ENCODE results near the gene NDUFS6. TPM values are rescaled to one million over a fixed set of nuclear protein-coding genes. Genes with fewer than 3 reads are reported as not detected.

Gene NDUFS6
- total RNA-seq, 1 experiment from 2014 or later, result 104 TPM

- Histone ChIP-seq H3K9me3 (ENCODE audit: low read length) (no peaks in the 10 kb centered on the region), H3K4me3 (ENCODE audit: low read length) (no peak overlapping the region), H3K4me1 (ENCODE audit: insufficient read depth, low read length) (no peaks in the 10 kb centered on the region), H4K20me1 (ENCODE audit: low read length) (0 out of 2 replicates have a peak, but pooled peaks cover 3% of the 10 kb centered on the region), H3F3A (ENCODE audit: low read length, unreplicated experiment) (no peaks in the 10 kb centered on the region), H3K9ac (ENCODE audit: low read length) (no peak overlapping the region), H3K79me2 (ENCODE audit: low read length) (0 out of 2 replicates have a peak, but pooled peaks cover 5% of the 10 kb centered on the region), H3K36me3 (ENCODE audit: low read depth, low read length) (peaks cover 57% of the 10 kb centered on the region), H3K9me2 (replicated peaks; ENCODE audit: low read length) (no peaks in the 10 kb centered on the region), H3K27ac (ENCODE audit: low read length) (no peak overlapping the region), H3K4me2 (ENCODE audit: low read length) (no peak overlapping the region), H3K27me3 (ENCODE audit: low read length) (no peaks in the 10 kb centered on the region), H2AFZ (ENCODE audit: low read length) (no peak overlapping the region)
- ChIA-PET CTCF (no interaction called here), POLR2A (ENCODE audit: unreplicated experiment) (no interaction called here)
- TF ChIP-seq CTCF (conservative IDR thresholded peaks at IDR 0.05; ENCODE audit: low read depth, low read length), result no peak
- TF ChIP-seq EZH2 (IDR thresholded peaks at IDR 0.05; ENCODE audit: low read length, unreplicated experiment), result no peak
- no peak for TF ChIP-seq EZH2phosphoT487 (IDR thresholded peaks at IDR 0.05; ENCODE audit: borderline replicate concordance, low read length)
- intact Hi-C loops (cut with micrococcal nuclease), result no loop called here
- no peak for DNase-seq
- BruUV-seq (replicated peaks), result no TSS peak
- ATAC-seq, result no peak
Measured at GRCh38 chr5:1818784-1819183, 17.6 kb downstream of the NDUFS6 start.

- no peaks in the 10 kb centered on the region for H3K4me1 ChIP-seq (ENCODE audit: insufficient read depth, low read length)
- no peak overlapping the region for H3K27ac ChIP-seq (ENCODE audit: low read length)
- H3K79me2 ChIP-seq (ENCODE audit: low read length), result 0 out of 2 replicates have a peak, but pooled peaks cover 5% of the 10 kb centered on the region
- 0 out of 2 replicates have a peak, but pooled peaks cover 3% of the 10 kb centered on the region for H4K20me1 ChIP-seq (ENCODE audit: low read length)
- no peaks in the 10 kb centered on the region for H3K9me2 ChIP-seq (replicated peaks; ENCODE audit: low read length)
- CTCF ChIA-PET, result no interaction called here
- no peak overlapping the region for H3K9ac ChIP-seq (ENCODE audit: low read length)
- TF ChIP-seq EZH2 (IDR thresholded peaks at IDR 0.05; ENCODE audit: low read length, unreplicated experiment) (no peak), EZH2phosphoT487 (IDR thresholded peaks at IDR 0.05; ENCODE audit: borderline replicate concordance, low read length) (no peak), CTCF (conservative IDR thresholded peaks at IDR 0.05; ENCODE audit: low read depth, low read length) (no peak)
- H3K4me3 ChIP-seq (ENCODE audit: low read length), result no peak overlapping the region
- H3K9me3 ChIP-seq (ENCODE audit: low read length), result no peaks in the 10 kb centered on the region
- H3F3A ChIP-seq (ENCODE audit: low read length, unreplicated experiment), result no peaks in the 10 kb centered on the region
- no peaks in the 10 kb centered on the region for H3K27me3 ChIP-seq (ENCODE audit: low read length)
- POLR2A ChIA-PET (ENCODE audit: unreplicated experiment), result no interaction called here
- H3K4me2 ChIP-seq (ENCODE audit: low read length), result no peak overlapping the region
- H3K36me3 ChIP-seq (ENCODE audit: low read depth, low read length), result peaks cover 51% of the 10 kb centered on the region
- DNase-seq, result no peak
- intact Hi-C loops (cut with micrococcal nuclease), result no loop called here
- BruUV-seq (replicated peaks), result no TSS peak
- ATAC-seq, result no peak
- H2AFZ ChIP-seq (ENCODE audit: low read length), result no peak overlapping the region
Measured at GRCh38 chr5:1819458-1819857, 18.3 kb downstream of the NDUFS6 start.

- no peaks in the 10 kb centered on the region for H3K4me1 ChIP-seq (ENCODE audit: insufficient read depth, low read length)
- 0 out of 2 replicates have a peak, but pooled peaks cover 5% of the 10 kb centered on the region for H3K79me2 ChIP-seq (ENCODE audit: low read length)
- no peak overlapping the region for H3K4me3 ChIP-seq (ENCODE audit: low read length)
- intact Hi-C loops (cut with micrococcal nuclease), result no loop called here
- no peak for TF ChIP-seq EZH2phosphoT487 (IDR thresholded peaks at IDR 0.05; ENCODE audit: borderline replicate concordance, low read length)
- no peak for TF ChIP-seq CTCF (conservative IDR thresholded peaks at IDR 0.05; ENCODE audit: low read depth, low read length)
- no peak for TF ChIP-seq EZH2 (IDR thresholded peaks at IDR 0.05; ENCODE audit: low read length, unreplicated experiment)
- no peak overlapping the region for H3K4me2 ChIP-seq (ENCODE audit: low read length)
- H3K27me3 ChIP-seq (ENCODE audit: low read length), result no peaks in the 10 kb centered on the region
- H3K36me3 ChIP-seq (ENCODE audit: low read depth, low read length), result peaks cover 45% of the 10 kb centered on the region
- ATAC-seq, result no peak
- no TSS peak for BruUV-seq (replicated peaks)
- H3K9ac ChIP-seq (ENCODE audit: low read length), result no peak overlapping the region
- no peaks in the 10 kb centered on the region for H3F3A ChIP-seq (ENCODE audit: low read length, unreplicated experiment)
- H2AFZ ChIP-seq (ENCODE audit: low read length), result no peak overlapping the region
- no peak for DNase-seq
- 0 out of 2 replicates have a peak, but pooled peaks cover 3% of the 10 kb centered on the region for H4K20me1 ChIP-seq (ENCODE audit: low read length)
- POLR2A ChIA-PET (ENCODE audit: unreplicated experiment), result no interaction called here
- no peaks in the 10 kb centered on the region for H3K9me2 ChIP-seq (replicated peaks; ENCODE audit: low read length)
- no peak overlapping the region for H3K27ac ChIP-seq (ENCODE audit: low read length)
- H3K9me3 ChIP-seq (ENCODE audit: low read length), result no peaks in the 10 kb centered on the region
- CTCF ChIA-PET, result no interaction called here
Measured at GRCh38 chr5:1820381-1820780, 19.2 kb downstream of the NDUFS6 start.
